ENCODE measurements around the gene JMJD8. TPM values are rescaled to one million over a fixed set of nuclear protein-coding genes. Genes with fewer than 3 reads are reported as not detected.

JMJD8 gene
- total and polyA plus RNA-seq, 9 donors = 20.7 to 40.2 (median 34.3) TPM

DNA sequence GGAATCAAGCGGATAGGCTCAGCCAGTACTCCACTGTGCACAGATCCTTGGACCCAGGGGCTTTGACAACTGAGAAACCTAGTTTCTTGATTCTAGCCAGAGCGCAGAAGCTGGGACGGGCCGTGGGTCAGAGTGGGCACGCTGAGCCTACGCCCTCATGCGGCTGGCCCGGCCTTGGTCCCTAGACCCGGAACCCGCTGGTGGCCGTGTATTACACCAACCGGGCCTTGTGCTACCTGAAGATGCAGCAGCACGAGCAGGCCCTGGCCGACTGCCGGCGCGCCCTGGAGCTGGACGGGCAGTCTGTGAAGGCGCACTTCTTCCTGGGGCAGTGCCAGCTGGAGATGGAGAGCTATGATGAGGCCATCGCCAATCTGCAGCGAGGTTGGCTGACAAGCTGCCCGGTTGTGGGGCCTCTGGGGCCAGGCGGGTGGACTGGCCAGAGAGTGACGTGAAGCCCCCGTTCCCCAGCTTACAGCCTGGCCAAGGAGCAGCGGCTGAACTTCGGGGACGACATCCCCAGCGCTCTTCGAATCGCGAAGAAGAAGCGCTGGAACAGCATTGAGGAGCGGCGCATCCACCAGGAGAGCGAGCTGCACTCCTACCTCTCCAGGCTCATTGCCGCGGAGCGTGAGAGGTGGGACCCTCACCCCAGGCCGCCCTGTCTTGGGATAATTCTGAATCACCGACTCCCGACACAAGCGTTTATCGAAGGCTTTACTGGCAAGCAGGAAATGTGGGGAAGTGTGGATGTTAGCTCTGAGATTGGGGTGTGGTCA lies 3.0 kb downstream of the JMJD8 start:
- H3K9me3 ChIP-seq (replicated peaks; ENCODE audit: control insufficient read depth, low read depth, low read length) = no peaks in the 10 kb centered on the region
- no peak for DNase-seq
- H3K4me1 ChIP-seq (ENCODE audit: control insufficient read depth, insufficient read depth, low read length) = peaks cover 44% of the 10 kb centered on the region
- H3K36me3 ChIP-seq (ENCODE audit: control insufficient read depth, insufficient read depth, low read length) = peaks cover 35% of the 10 kb centered on the region
- H3K4me3 ChIP-seq (ENCODE audit: low read length) = peak overlapping the region; percentile 77
- WGBS (ENCODE audit: insufficient coverage) = 43% methylated on average over 39 of the region's 44 CpGs
- H3K27me3 ChIP-seq (ENCODE audit: control insufficient read depth, insufficient read depth, low read length) = peaks cover 17% of the 10 kb centered on the region
- peak overlapping the region; percentile 62 for H3K27ac ChIP-seq (ENCODE audit: low read length)

DNA sequence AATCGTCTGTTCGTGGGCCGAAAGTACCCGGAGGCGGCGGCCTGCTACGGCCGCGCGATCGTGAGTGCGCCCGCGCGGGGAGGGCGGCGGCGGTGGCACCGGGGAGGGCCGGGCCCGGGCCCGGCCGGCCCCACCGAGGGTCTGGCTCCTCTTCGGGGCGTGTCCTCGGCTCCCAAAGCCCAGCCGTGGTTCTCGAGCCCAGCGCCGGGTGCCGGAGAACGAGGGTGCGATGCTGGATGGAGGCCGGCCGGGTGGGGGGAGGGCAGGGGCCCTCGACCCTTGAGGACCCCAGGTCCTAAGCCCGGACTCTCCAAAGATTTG lies 3.5 kb downstream of the JMJD8 start:
- Histone ChIP-seq H3K27me3 (ENCODE audit: control insufficient read depth, insufficient read depth, low read length) (peaks cover 22% of the 10 kb centered on the region), H3K27ac (ENCODE audit: low read length) (peak overlapping the region; percentile 62), H3K36me3 (ENCODE audit: control insufficient read depth, insufficient read depth, low read length) (peaks cover 30% of the 10 kb centered on the region), H3K4me1 (ENCODE audit: control insufficient read depth, insufficient read depth, low read length) (peaks cover 49% of the 10 kb centered on the region), H3K9me3 (replicated peaks; ENCODE audit: control insufficient read depth, low read depth, low read length) (no peaks in the 10 kb centered on the region), H3K4me3 (ENCODE audit: low read length) (peak overlapping the region; percentile 77)
- under 1% methylated on average over 32 of the region's 38 CpGs for WGBS (ENCODE audit: insufficient coverage)
- no peak for DNase-seq

- Histone ChIP-seq H3K36me3 (ENCODE audit: control insufficient read depth, insufficient read depth, low read length) (peaks cover 25% of the 10 kb centered on the region), H3K4me3 (ENCODE audit: low read length) (peak within 1 kb of the TSS; percentile 77), H3K27me3 (ENCODE audit: control insufficient read depth, insufficient read depth, low read length) (peaks cover 25% of the 10 kb centered on the region), H3K4me1 (ENCODE audit: control insufficient read depth, insufficient read depth, low read length) (peaks cover 49% of the 10 kb centered on the region), H3K27ac (ENCODE audit: low read length) (peak within 1 kb of the TSS; percentile 97), H3K9me3 (replicated peaks; ENCODE audit: control insufficient read depth, low read depth, low read length) (no peaks in the 10 kb centered on the region)
- peak; percentile 95 for DNase-seq
- under 1% methylated on average over 74 of the region's 91 CpGs for WGBS (ENCODE audit: insufficient coverage)
Measured at GRCh38 chr16:679814-680624, 4.1 kb downstream of the JMJD8 start, which contains the start of gene STUB1. Gene STUB1, plus strand, starts transcription at chr16:680410. Its CDS starts 116 bp downstream, at chr16:680526.

DNA sequence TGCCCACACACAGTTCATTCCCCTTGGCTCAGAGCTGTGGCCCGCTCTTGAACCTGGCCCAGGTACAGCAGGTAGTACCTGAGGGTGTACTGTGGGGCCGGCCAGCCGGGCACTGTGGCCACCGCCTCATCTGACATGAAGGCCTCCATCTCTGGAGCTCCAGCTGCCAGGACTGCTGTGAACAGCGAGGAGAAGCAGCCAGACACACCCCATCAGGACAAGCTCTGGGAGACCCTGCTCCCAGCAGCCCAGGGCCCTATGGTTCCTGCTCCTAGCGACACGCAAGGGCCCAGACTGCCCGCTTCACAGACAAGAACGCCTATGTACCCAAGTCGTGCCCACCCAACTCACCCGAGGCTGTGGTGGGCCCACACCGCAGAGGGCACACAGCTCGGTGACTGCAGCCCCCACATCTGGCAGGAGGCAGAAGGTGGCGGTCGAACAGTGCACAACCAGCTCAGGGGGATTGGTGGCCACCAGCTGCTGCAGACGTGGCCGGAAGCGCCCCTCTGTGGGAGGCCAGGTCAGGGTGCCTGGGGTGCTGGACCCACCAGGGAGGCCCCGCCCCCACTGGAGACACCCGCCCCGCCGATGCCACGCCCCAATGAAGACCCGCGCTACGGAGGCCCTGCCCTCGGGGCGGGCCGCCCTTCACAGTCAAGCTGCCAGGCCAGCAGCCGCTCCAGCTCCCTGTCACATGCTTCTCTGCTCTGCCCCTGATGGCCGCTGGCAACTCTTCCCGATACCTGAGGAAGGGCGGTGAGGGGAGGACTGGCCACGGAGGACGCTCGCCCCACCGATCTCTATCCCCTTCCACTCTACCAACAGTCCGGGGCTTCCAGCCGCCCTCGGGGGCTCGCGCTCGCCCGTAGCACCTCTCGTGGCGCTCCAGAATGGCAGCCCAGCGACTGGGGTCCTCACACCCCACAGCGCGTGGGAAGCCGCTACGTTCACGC lies 5.0 kb downstream of the JMJD8 start:
- no peaks in the 10 kb centered on the region for H3K9me3 ChIP-seq (replicated peaks; ENCODE audit: control insufficient read depth, low read depth, low read length)
- peaks cover 29% of the 10 kb centered on the region for H3K27me3 ChIP-seq (ENCODE audit: control insufficient read depth, insufficient read depth, low read length)
- peak; percentile 85 for DNase-seq
- peaks cover 29% of the 10 kb centered on the region for H3K36me3 ChIP-seq (ENCODE audit: control insufficient read depth, insufficient read depth, low read length)
- peak overlapping the region; percentile 49 for H3K4me3 ChIP-seq (ENCODE audit: low read length)
- 21% methylated on average over 40 of the region's 52 CpGs for WGBS (ENCODE audit: insufficient coverage)
- H3K27ac ChIP-seq (ENCODE audit: low read length) = peak overlapping the region; percentile 80
- peaks cover 48% of the 10 kb centered on the region for H3K4me1 ChIP-seq (ENCODE audit: control insufficient read depth, insufficient read depth, low read length)

- peaks cover 34% of the 10 kb centered on the region for H3K36me3 ChIP-seq (ENCODE audit: control insufficient read depth, insufficient read depth, low read length)
- DNase-seq = no peak
- H3K27me3 ChIP-seq (ENCODE audit: control insufficient read depth, insufficient read depth, low read length) = peaks cover 29% of the 10 kb centered on the region
- H3K4me1 ChIP-seq (ENCODE audit: control insufficient read depth, insufficient read depth, low read length) = peaks cover 44% of the 10 kb centered on the region
- WGBS (ENCODE audit: insufficient coverage) = 65% methylated on average over 18 of the region's 21 CpGs
- no peak overlapping the region for H3K4me3 ChIP-seq (ENCODE audit: low read length)
- no peaks in the 10 kb centered on the region for H3K9me3 ChIP-seq (replicated peaks; ENCODE audit: control insufficient read depth, low read depth, low read length)
- H3K27ac ChIP-seq (ENCODE audit: low read length) = no peak overlapping the region
Measured at GRCh38 chr16:678209-678857, 5.8 kb downstream of the JMJD8 start.

GRCh38 chr16:677316-678190 lies 6.6 kb downstream of the JMJD8 start:
- WGBS (ENCODE audit: insufficient coverage) = 51% methylated on average over 31 of the region's 57 CpGs
- DNase-seq = no peak
- peaks cover 38% of the 10 kb centered on the region for H3K4me1 ChIP-seq (ENCODE audit: control insufficient read depth, insufficient read depth, low read length)
- H3K36me3 ChIP-seq (ENCODE audit: control insufficient read depth, insufficient read depth, low read length) = peaks cover 34% of the 10 kb centered on the region
- H3K9me3 ChIP-seq (replicated peaks; ENCODE audit: control insufficient read depth, low read depth, low read length) = no peaks in the 10 kb centered on the region
- peaks cover 29% of the 10 kb centered on the region for H3K27me3 ChIP-seq (ENCODE audit: control insufficient read depth, insufficient read depth, low read length)
- H3K27ac ChIP-seq (ENCODE audit: low read length) = no peak overlapping the region
- no peak overlapping the region for H3K4me3 ChIP-seq (ENCODE audit: low read length)

DNA sequence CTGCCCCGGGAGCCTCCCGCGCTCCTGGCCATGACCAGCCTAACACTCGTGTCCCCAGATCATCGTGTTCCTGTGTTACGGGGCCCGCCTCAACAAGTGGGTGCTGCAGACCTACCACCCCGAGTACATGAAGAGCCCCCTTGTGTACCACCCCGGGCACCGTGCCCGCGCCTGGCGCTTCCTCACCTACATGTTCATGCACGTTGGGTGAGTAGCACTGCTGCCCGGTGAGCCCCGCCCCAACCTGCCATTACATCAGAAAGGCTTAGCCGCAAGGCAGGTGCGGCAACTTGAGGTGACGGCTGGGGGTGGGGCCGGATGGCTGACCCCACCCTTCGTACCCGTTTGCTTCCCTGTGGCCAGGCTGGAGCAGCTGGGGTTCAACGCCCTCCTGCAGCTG lies 7.2 kb downstream of the JMJD8 start:
- H3K27ac ChIP-seq (ENCODE audit: low read length) = no peak overlapping the region
- peaks cover 29% of the 10 kb centered on the region for H3K27me3 ChIP-seq (ENCODE audit: control insufficient read depth, insufficient read depth, low read length)
- peaks cover 37% of the 10 kb centered on the region for H3K4me1 ChIP-seq (ENCODE audit: control insufficient read depth, insufficient read depth, low read length)
- H3K36me3 ChIP-seq (ENCODE audit: control insufficient read depth, insufficient read depth, low read length) = peaks cover 34% of the 10 kb centered on the region
- no peak overlapping the region for H3K4me3 ChIP-seq (ENCODE audit: low read length)
- no peaks in the 10 kb centered on the region for H3K9me3 ChIP-seq (replicated peaks; ENCODE audit: control insufficient read depth, low read depth, low read length)
- 60% methylated on average over 23 of the region's 23 CpGs for WGBS (ENCODE audit: insufficient coverage)
- DNase-seq = no peak

DNA sequence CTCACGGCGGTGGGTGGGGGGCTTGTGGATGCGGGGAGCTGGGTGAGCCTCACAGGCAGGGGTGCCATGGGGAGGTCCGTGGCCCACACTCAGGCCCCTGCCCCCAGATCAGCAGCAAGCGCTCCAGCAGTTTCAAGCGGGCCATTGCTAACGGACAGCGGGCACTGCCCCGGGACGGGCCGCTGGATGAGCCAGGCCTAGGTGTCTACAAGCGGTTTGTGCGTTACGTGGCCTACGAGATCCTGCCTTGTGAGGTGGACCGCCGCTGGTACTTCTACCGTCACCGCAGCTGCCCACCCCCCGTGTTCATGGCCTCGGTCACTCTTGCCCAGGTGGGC lies 7.6 kb downstream of the JMJD8 start:
- H3K4me3 ChIP-seq (ENCODE audit: low read length) = no peak overlapping the region
- WGBS (ENCODE audit: insufficient coverage) = 88% methylated on average over 21 of the region's 21 CpGs
- H3K4me1 ChIP-seq (ENCODE audit: control insufficient read depth, insufficient read depth, low read length) = peaks cover 33% of the 10 kb centered on the region
- H3K9me3 ChIP-seq (replicated peaks; ENCODE audit: control insufficient read depth, low read depth, low read length) = no peaks in the 10 kb centered on the region
- peaks cover 33% of the 10 kb centered on the region for H3K36me3 ChIP-seq (ENCODE audit: control insufficient read depth, insufficient read depth, low read length)
- H3K27ac ChIP-seq (ENCODE audit: low read length) = no peak overlapping the region
- DNase-seq = no peak
- peaks cover 29% of the 10 kb centered on the region for H3K27me3 ChIP-seq (ENCODE audit: control insufficient read depth, insufficient read depth, low read length)
